Measurements from ENCODE around the gene DUSP8. TPM values are rescaled to one million over a fixed set of nuclear protein-coding genes. Genes with fewer than 3 reads are reported as not detected.

DUSP8 gene
- total and polyA plus RNA-seq, 2 experiments from 2014 or later, result 0.11 TPM; not detected in 1

DNA sequence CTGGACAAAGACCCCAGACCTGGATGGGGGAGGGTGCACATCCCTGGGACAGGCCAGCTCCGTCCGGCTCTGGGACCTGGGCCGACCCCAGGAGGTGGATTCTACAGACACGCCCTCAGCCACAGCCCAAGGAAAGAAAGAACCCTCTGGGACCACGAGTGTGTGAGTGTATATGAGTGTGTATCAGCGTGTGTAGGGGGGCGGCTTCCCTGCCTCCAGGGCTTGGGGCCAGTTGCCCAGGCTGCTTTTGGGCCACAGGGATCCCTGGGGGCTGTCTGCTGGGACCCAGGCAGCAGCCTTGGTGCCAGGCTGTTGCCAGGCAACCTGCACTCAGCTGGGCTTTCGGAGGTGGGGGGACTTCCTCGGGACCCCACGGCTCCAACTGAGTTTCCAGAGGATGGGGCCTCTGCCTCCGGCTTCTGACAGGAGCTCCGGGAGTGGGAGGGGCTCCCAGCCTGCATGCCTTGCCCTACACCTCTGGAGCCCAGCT, 8.9 kb downstream of the DUSP8 start:
- no peaks in the 10 kb centered on the region for H4K20me1 ChIP-seq (ENCODE audit: insufficient read depth)

DNA sequence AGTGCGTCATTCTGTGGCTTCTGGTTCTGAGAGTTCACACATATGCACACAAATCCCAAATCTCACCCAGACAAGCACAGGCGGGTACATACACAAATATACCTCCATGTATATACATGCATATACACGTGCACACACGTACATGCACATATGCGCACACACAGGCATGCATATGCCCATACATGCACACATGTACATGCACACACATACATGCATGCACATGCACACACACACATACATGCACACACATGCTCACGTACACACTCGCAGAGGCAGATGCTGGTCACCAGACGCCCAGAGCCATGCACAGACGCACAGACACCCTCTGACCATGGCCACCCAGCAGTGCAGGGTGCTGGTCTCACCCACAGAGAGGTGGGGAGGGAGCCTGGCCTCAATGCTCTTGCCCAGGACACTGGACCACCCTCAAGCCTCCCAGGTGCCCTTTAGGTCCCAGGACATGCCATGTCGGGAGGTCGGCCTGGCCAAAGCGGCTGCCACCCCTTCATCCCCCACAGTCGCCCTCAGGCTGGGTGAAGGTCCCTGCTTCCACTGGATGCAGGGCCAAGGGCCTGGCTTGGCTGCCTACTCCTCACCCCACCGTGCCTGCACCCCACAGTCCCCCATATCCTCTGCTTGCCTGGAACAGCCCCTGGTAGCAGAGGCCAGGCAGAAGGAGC, 9.5 kb downstream of the DUSP8 start:
- TF ChIP-seq EZH2phosphoT487 (IDR thresholded peaks at IDR 0.05; ENCODE audit: insufficient read depth, low read depth), result no peak
- no peak for TF ChIP-seq EZH2 (IDR thresholded peaks at IDR 0.05; ENCODE audit: insufficient read depth, poor library complexity, severe bottlenecking)
- 75 to 81% methylated on average over 12 to 14 of the region's 14 CpGs for WGBS, 2 experiments (ENCODE audit: low coverage in 1 of 2, low lambda C conversion rate in 2 of 2, missing lambda C conversion rate in 2 of 2)
- in situ Hi-C loops (cut with MboI), result no loop called here

More for the DNA sequence above, 8.9 kb downstream of the DUSP8 start:
- no peak overlapping the region for H3K27ac ChIP-seq
- no peaks in the 10 kb centered on the region for H3K27me3 ChIP-seq (replicated peaks; ENCODE audit: insufficient read depth)
- DNase-seq, result no peak
- TF ChIP-seq EZH2phosphoT487 (IDR thresholded peaks at IDR 0.05; ENCODE audit: insufficient read depth, low read depth) (no peak), EZH2 (IDR thresholded peaks at IDR 0.05; ENCODE audit: insufficient read depth, poor library complexity, severe bottlenecking) (no peak)
- H2AFZ ChIP-seq, result no peak overlapping the region
- H3K4me1 ChIP-seq (ENCODE audit: insufficient read depth), result peaks cover 13% of the 10 kb centered on the region
- H3K79me2 ChIP-seq (ENCODE audit: insufficient read depth), result no peaks in the 10 kb centered on the region
- no peak overlapping the region for H3K9ac ChIP-seq
- H3K9me3 ChIP-seq (ENCODE audit: low read depth), result no peaks in the 10 kb centered on the region
- 67 to 68% methylated on average over 11 to 12 of the region's 12 CpGs for whole genome bisulfite sequencing, 2 experiments (ENCODE audit: low coverage in 1 of 2, low lambda C conversion rate in 2 of 2, missing lambda C conversion rate in 2 of 2)
- no peaks in the 10 kb centered on the region for H3F3A ChIP-seq (ENCODE audit: insufficient read depth)
- H3K4me3 ChIP-seq, result no peak overlapping the region
- no peaks in the 10 kb centered on the region for H3K36me3 ChIP-seq (ENCODE audit: low read depth)
- in situ Hi-C loops (cut with MboI), result no loop called here
- no peak overlapping the region for H3K4me2 ChIP-seq (ENCODE audit: unreplicated experiment)
- no peaks in the 10 kb centered on the region for H3K9me2 ChIP-seq (ENCODE audit: insufficient read depth)

GRCh38 chr11:1561955-1562354, 10.1 kb downstream of the DUSP8 start:
- H3K27me3 ChIP-seq (replicated peaks; ENCODE audit: insufficient read depth), result no peaks in the 10 kb centered on the region
- no peak overlapping the region for H3K27ac ChIP-seq
- H3K4me1 ChIP-seq (ENCODE audit: insufficient read depth), result peaks cover 13% of the 10 kb centered on the region
- H3F3A ChIP-seq (ENCODE audit: insufficient read depth), result no peaks in the 10 kb centered on the region
- no peak overlapping the region for H3K9ac ChIP-seq
- H3K36me3 ChIP-seq (ENCODE audit: low read depth), result no peaks in the 10 kb centered on the region
- no peak overlapping the region for H2AFZ ChIP-seq
- H3K9me3 ChIP-seq (ENCODE audit: low read depth), result no peaks in the 10 kb centered on the region
- H3K9me2 ChIP-seq (ENCODE audit: insufficient read depth), result no peaks in the 10 kb centered on the region
- in situ Hi-C loops (cut with MboI), result no loop called here
- no peaks in the 10 kb centered on the region for H3K79me2 ChIP-seq (ENCODE audit: insufficient read depth)
- no peak overlapping the region for H3K4me2 ChIP-seq (ENCODE audit: unreplicated experiment)
- TF ChIP-seq EZH2phosphoT487 (IDR thresholded peaks at IDR 0.05; ENCODE audit: insufficient read depth, low read depth), result no peak
- no peak for TF ChIP-seq EZH2 (IDR thresholded peaks at IDR 0.05; ENCODE audit: insufficient read depth, poor library complexity, severe bottlenecking)
- no peaks in the 10 kb centered on the region for H4K20me1 ChIP-seq (ENCODE audit: insufficient read depth)
- no peak for DNase-seq
- WGBS, 2 experiments (ENCODE audit: low coverage in 1 of 2, low lambda C conversion rate in 2 of 2, missing lambda C conversion rate in 2 of 2), result 28 to 41% methylated on average over 5 of the region's 5 CpGs
- no peak overlapping the region for H3K4me3 ChIP-seq

More for the DNA sequence above, 9.5 kb downstream of the DUSP8 start:
- H3K4me1 ChIP-seq (ENCODE audit: insufficient read depth), result peaks cover 13% of the 10 kb centered on the region
- H3K27ac ChIP-seq, result no peak overlapping the region
- H3K9me2 ChIP-seq (ENCODE audit: insufficient read depth), result no peaks in the 10 kb centered on the region
- no peak overlapping the region for H3K4me2 ChIP-seq (ENCODE audit: unreplicated experiment)
- H3K36me3 ChIP-seq (ENCODE audit: low read depth), result no peaks in the 10 kb centered on the region
- no peak overlapping the region for H3K4me3 ChIP-seq
- H3F3A ChIP-seq (ENCODE audit: insufficient read depth), result no peaks in the 10 kb centered on the region
- no peaks in the 10 kb centered on the region for H3K27me3 ChIP-seq (replicated peaks; ENCODE audit: insufficient read depth)
- no peaks in the 10 kb centered on the region for H4K20me1 ChIP-seq (ENCODE audit: insufficient read depth)
- H2AFZ ChIP-seq, result no peak overlapping the region
- DNase-seq, result no peak
- H3K9ac ChIP-seq, result no peak overlapping the region
- H3K9me3 ChIP-seq (ENCODE audit: low read depth), result no peaks in the 10 kb centered on the region
- no peaks in the 10 kb centered on the region for H3K79me2 ChIP-seq (ENCODE audit: insufficient read depth)

- Histone ChIP-seq H3K4me2 (ENCODE audit: unreplicated experiment) (no peak overlapping the region), H3K27ac (no peak overlapping the region), H2AFZ (no peak overlapping the region), H3K9me3 (ENCODE audit: low read depth) (no peaks in the 10 kb centered on the region), H3K27me3 (replicated peaks; ENCODE audit: insufficient read depth) (no peaks in the 10 kb centered on the region), H3K4me1 (ENCODE audit: insufficient read depth) (peaks cover 13% of the 10 kb centered on the region), H3K36me3 (ENCODE audit: low read depth) (no peaks in the 10 kb centered on the region), H4K20me1 (ENCODE audit: insufficient read depth) (no peaks in the 10 kb centered on the region), H3K9ac (no peak overlapping the region), H3K9me2 (ENCODE audit: insufficient read depth) (no peaks in the 10 kb centered on the region), H3F3A (ENCODE audit: insufficient read depth) (no peaks in the 10 kb centered on the region), H3K79me2 (ENCODE audit: insufficient read depth) (no peaks in the 10 kb centered on the region), H3K4me3 (no peak overlapping the region)
- in situ Hi-C loops (cut with MboI), result no loop called here
- 79 to 88% methylated on average over 17 of the region's 17 CpGs for WGBS, 2 experiments (ENCODE audit: low coverage in 1 of 2, low lambda C conversion rate in 2 of 2, missing lambda C conversion rate in 2 of 2)
- DNase-seq, result no peak
- no peak for TF ChIP-seq EZH2 (IDR thresholded peaks at IDR 0.05; ENCODE audit: insufficient read depth, poor library complexity, severe bottlenecking)
- no peak for TF ChIP-seq EZH2phosphoT487 (IDR thresholded peaks at IDR 0.05; ENCODE audit: insufficient read depth, low read depth)
Measured at GRCh38 chr11:1561266-1561665, 10.8 kb downstream of the DUSP8 start.
